Liver (tissue), 9 donors: ENCODE data around the gene FBLN1. TPM values are rescaled to one million over a fixed set of nuclear protein-coding genes. Genes with fewer than 3 reads are reported as not detected.

Experiments used
- DNase-seq: peaks from one replicate; pipeline ENCODE4 v3.0.0-alpha.2; 2017; ENCODE audit warnings: low spot score
- H3K27ac ChIP-seq, 2 donors: one replicate each; pipeline ENCODE4 v1.7.0; 2013; ENCODE audit warnings: inconsistent platforms in 2 of 2, low read length in 2 of 2, control low read depth in 1 of 2, low read depth in 1 of 2, mild to moderate bottlenecking in 1 of 2
- H3K27me3 ChIP-seq, 4 donors: one replicate each; pipeline versions ENCODE4 v1.6.1 to v1.7.0; 2013; ENCODE audit warnings: low read length in 3 of 4, inconsistent platforms in 1 of 4, mild to moderate bottlenecking in 1 of 4, moderate library complexity in 1 of 4; ENCODE audit not compliant: control insufficient read depth in 4 of 4, insufficient read depth in 4 of 4
- H3K36me3 ChIP-seq, 4 donors: one replicate each; pipeline versions ENCODE4 v1.6.1 to v1.7.0; 2013; ENCODE audit warnings: low read length in 3 of 4, mild to moderate bottlenecking in 3 of 4, low read depth in 1 of 4, moderate library complexity in 1 of 4; ENCODE audit not compliant: control insufficient read depth in 4 of 4, insufficient read depth in 3 of 4
- H3K4me1 ChIP-seq, 4 donors: one replicate each; pipeline versions ENCODE4 v1.6.1 to v1.7.0; 2013; ENCODE audit warnings: low read length in 3 of 4, mild to moderate bottlenecking in 3 of 4, moderate library complexity in 1 of 4; ENCODE audit not compliant: control insufficient read depth in 4 of 4, insufficient read depth in 4 of 4
- H3K4me3 ChIP-seq, 3 donors: one replicate each; pipeline versions ENCODE4 v1.6.1 to v1.7.0; 2013; ENCODE audit warnings: low read length in 3 of 3, control low read depth in 1 of 3, low read depth in 1 of 3, mild to moderate bottlenecking in 1 of 3
- H3K9ac ChIP-seq, 2 donors: one replicate each; pipeline ENCODE4 v1.7.0; 2013; ENCODE audit warnings: low read length in 2 of 2, mild to moderate bottlenecking in 2 of 2, moderate library complexity in 2 of 2, control low read depth in 1 of 2, low read depth in 1 of 2
- H3K9me3 ChIP-seq, 4 donors: one replicate each; pipeline versions ENCODE4 v1.6.1 to v1.7.0; 2013; ENCODE audit warnings: low read length in 3 of 4; ENCODE audit not compliant: control insufficient read depth in 4 of 4
- EGR1 ChIP-seq, 2 donors: IDR thresholded peaks; 2 replicates each; pipeline ENCODE4 v1.6.1; 2016 to 2018; ENCODE audit warnings: antibody characterized with exemption in 2 of 2, low read depth in 2 of 2
- FOXA1 ChIP-seq: IDR thresholded peaks from 2 replicates; pipeline ENCODE4 v1.6.1; 2016; ENCODE audit warnings: antibody characterized with exemption
- FOXA2 ChIP-seq: IDR thresholded peaks from 2 replicates; pipeline ENCODE4 v1.6.1; 2016; ENCODE audit warnings: antibody characterized with exemption
- GABPA ChIP-seq, 2 donors: IDR thresholded peaks in 1 of 2; conservative IDR thresholded peaks in 1 of 2; 2 replicates each; pipeline ENCODE4 v1.6.1; 2016; ENCODE audit warnings: antibody characterized with exemption in 2 of 2, mild to moderate bottlenecking in 1 of 2, moderate library complexity in 1 of 2
- HNF4A ChIP-seq, 2 donors: conservative IDR thresholded peaks; 2 replicates each; pipeline ENCODE4 v1.6.1; 2016; ENCODE audit warnings: antibody characterized with exemption in 2 of 2, mild to moderate bottlenecking in 2 of 2
- HNF4G ChIP-seq: IDR thresholded peaks from 2 replicates; pipeline ENCODE4 v1.6.1; 2016; ENCODE audit warnings: antibody characterized with exemption
- JUND ChIP-seq, 2 donors: IDR thresholded peaks; 2 replicates each; pipeline ENCODE4 v1.6.1; 2016; ENCODE audit warnings: antibody characterized with exemption in 2 of 2
- NR2F2 ChIP-seq: IDR thresholded peaks from 2 replicates; pipeline ENCODE4 v1.6.1; 2016; ENCODE audit warnings: antibody characterized with exemption
- RAD21 ChIP-seq, 2 donors: IDR thresholded peaks; 2 replicates each; pipeline ENCODE4 v1.6.1; 2016; ENCODE audit warnings: antibody characterized with exemption in 2 of 2, mild to moderate bottlenecking in 2 of 2
- RXRA ChIP-seq, 2 donors: IDR thresholded peaks; 2 replicates each; pipeline ENCODE4 v1.6.1; 2017 to 2018; ENCODE audit warnings: antibody characterized with exemption in 2 of 2, mild to moderate bottlenecking in 1 of 2
- SP1 ChIP-seq: IDR thresholded peaks from 2 replicates; pipeline ENCODE4 v1.6.1; 2018; ENCODE audit warnings: antibody characterized with exemption, mild to moderate bottlenecking
- YY1 ChIP-seq: IDR thresholded peaks from 2 replicates; pipeline ENCODE4 v1.6.1; 2016; ENCODE audit warnings: antibody characterized with exemption, mild to moderate bottlenecking
- WGBS: extraction: QIAGEN DNeasy Blood & Tissue Kit; methylation state at CpG from one replicate; pipeline ENCODE4 v1.1.7; 2013; 5-methylcytosine and 5-hydroxymethylcytosine counted together
- polyA plus RNA-seq, 2 donors: library from polyadenylated mRNA; stranded (reverse) in 1 of 2; unstranded in 1 of 2; fragments of 200-250 nt in 1 of 2; fragments of >200 nt in 1 of 2; fragmentation: Nextera tagmentation in 1 of 2; extraction: Ambion mirVana in 1 of 2; gene quantifications; one replicate each; pipeline versions ENCODE4 v1.2.1 to v1.2.3, GENCODE V29; 2013 to 2015
- total RNA-seq, 2 donors: library from RNA; depleted of rRNA; stranded (reverse); fragments of >200 nt; gene quantifications; one replicate each; pipeline ENCODE4 v1.2.3, GENCODE V29; 2014
- TF ChIP-seq, protein P1 (sequence below): IDR thresholded peaks from 2 replicates; pipeline ENCODE4 v1.6.1; 2016; ENCODE audit warnings: antibody characterized with exemption, mild to moderate bottlenecking
- TF ChIP-seq, protein P2 (sequence below): IDR thresholded peaks from 2 replicates; pipeline ENCODE4 v1.6.1; 2016; ENCODE audit warnings: antibody characterized with exemption
- TF ChIP-seq, protein P3 (sequence below): IDR thresholded peaks from 2 replicates; pipeline ENCODE4 v1.6.1; 2016; ENCODE audit warnings: antibody characterized with exemption
- TF ChIP-seq, protein P4 (sequence below): fragments of 150-350 bp; IDR thresholded peaks from 2 replicates; pipeline ENCODE4 v1.5.1; 2017; ENCODE audit warnings: improper control_type of control experiment, low read depth, low read length; ENCODE audit not compliant: missing input control
- TF ChIP-seq, protein P5 (sequence below): IDR thresholded peaks from 2 replicates; pipeline ENCODE4 v1.6.1; 2016; ENCODE audit warnings: antibody characterized with exemption
- donor health status: healthy.
- donor health status: healthy.
- donor health status: healthy.
- donor health status: healthy.
- donor health status: healthy.

FBLN1 gene
- total and polyA plus RNA-seq, 4 donors = 2.2 to 9.3 (median 6.3) TPM

DNA sequence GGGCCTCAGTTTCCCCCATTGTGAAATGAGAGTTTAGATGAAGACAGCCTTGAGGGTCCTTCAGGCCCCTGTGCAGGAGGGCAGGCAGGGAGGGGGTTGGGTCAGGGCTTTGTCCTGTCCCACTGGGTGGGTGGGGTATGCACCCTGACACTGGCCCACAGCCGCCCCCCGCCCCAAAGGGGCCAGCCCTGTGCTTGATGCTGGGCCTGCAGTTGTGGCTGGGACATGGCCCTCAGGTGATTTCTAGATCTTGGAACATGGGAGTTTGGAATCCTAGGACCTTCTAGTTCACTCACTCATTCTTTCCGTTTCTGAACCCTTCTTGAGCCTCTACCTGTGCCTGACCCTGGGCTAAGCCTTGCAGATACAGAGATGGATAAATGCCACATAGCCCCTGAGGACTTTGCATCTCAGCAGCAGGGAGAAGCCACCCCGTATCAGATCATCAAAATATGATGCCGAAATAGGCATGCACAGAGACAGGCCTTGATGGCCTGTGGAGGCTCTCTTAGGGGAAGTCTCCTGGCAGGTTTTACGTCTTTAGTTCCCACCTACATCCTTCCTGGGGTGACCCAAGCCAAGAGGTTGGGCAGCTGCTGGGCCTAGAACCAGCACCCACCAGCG, 76.0 kb downstream of the FBLN1 start:
- no peak overlapping the region for H3K4me3 ChIP-seq
- 84% methylated on average over 7 of the region's 7 CpGs for WGBS
- no peak overlapping the region for H3K9ac ChIP-seq
- H3K36me3 ChIP-seq = no peaks in the 10 kb centered on the region
- no peak for DNase-seq
- H3K27ac ChIP-seq = no peak overlapping the region
- peaks cover 0 to 3% (median 1%) of the 10 kb centered on the region in 4 donors for H3K4me1 ChIP-seq
- no peaks in the 10 kb centered on the region for H3K27me3 ChIP-seq
- TF ChIP-seq RAD21 (IDR thresholded peaks at IDR 0.05) (no peak), FOXA2 (no peak), SP1 (no peak), HNF4G (no peak), FOXA1 (no peak), GABPA (IDR thresholded peaks at IDR 0.05 in 1 of 2, conservative IDR thresholded peaks at IDR 0.05 in 1 of 2) (no peak)
- TF ChIP-seq, protein P1, sequence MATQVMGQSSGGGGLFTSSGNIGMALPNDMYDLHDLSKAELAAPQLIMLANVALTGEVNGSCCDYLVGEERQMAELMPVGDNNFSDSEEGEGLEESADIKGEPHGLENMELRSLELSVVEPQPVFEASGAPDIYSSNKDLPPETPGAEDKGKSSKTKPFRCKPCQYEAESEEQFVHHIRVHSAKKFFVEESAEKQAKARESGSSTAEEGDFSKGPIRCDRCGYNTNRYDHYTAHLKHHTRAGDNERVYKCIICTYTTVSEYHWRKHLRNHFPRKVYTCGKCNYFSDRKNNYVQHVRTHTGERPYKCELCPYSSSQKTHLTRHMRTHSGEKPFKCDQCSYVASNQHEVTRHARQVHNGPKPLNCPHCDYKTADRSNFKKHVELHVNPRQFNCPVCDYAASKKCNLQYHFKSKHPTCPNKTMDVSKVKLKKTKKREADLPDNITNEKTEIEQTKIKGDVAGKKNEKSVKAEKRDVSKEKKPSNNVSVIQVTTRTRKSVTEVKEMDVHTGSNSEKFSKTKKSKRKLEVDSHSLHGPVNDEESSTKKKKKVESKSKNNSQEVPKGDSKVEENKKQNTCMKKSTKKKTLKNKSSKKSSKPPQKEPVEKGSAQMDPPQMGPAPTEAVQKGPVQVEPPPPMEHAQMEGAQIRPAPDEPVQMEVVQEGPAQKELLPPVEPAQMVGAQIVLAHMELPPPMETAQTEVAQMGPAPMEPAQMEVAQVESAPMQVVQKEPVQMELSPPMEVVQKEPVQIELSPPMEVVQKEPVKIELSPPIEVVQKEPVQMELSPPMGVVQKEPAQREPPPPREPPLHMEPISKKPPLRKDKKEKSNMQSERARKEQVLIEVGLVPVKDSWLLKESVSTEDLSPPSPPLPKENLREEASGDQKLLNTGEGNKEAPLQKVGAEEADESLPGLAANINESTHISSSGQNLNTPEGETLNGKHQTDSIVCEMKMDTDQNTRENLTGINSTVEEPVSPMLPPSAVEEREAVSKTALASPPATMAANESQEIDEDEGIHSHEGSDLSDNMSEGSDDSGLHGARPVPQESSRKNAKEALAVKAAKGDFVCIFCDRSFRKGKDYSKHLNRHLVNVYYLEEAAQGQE = no peak
- TF ChIP-seq, protein P2, sequence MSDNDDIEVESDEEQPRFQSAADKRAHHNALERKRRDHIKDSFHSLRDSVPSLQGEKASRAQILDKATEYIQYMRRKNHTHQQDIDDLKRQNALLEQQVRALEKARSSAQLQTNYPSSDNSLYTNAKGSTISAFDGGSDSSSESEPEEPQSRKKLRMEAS = no peak
- TF ChIP-seq, protein P3, sequence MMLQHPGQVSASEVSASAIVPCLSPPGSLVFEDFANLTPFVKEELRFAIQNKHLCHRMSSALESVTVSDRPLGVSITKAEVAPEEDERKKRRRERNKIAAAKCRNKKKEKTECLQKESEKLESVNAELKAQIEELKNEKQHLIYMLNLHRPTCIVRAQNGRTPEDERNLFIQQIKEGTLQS = no peak
- no peaks in the 10 kb centered on the region for H3K9me3 ChIP-seq

DNA sequence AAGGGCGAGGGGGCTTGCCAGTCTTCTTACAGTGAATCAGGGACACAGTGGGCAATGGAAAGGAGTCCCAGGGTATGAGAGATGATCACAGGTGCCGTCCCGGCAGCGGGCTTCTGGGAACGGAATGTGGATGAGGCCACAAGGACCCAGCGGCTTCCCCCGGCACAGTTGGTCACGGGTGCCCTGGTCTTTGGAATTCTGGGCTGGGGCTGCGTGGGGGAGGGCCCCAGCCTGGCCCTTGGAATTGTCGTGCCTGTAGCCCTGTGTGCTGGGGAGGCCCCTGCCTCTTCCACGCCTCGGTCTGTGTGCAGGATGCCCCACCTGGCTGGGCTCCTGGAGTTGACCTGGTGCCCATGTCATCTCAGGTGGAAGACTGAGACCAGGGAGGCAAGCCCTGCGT, 76.6 kb downstream of the FBLN1 start:
- Histone ChIP-seq H3K9ac (no peak overlapping the region), H3K4me1 (peaks cover 0 to 3% (median 1%) of the 10 kb centered on the region in 4 donors), H3K36me3 (no peaks in the 10 kb centered on the region), H3K27me3 (no peaks in the 10 kb centered on the region), H3K4me3 (no peak overlapping the region), H3K9me3 (no peaks in the 10 kb centered on the region), H3K27ac (no peak overlapping the region)
- no peak for DNase-seq
- TF ChIP-seq NR2F2 (no peak), FOXA1 (no peak), HNF4G (no peak), RXRA (IDR thresholded peaks at IDR 0.05) (no peak), FOXA2 (no peak), HNF4A (conservative IDR thresholded peaks at IDR 0.05) (no peak), JUND (IDR thresholded peaks at IDR 0.05) (no peak), YY1 (no peak), RAD21 (IDR thresholded peaks at IDR 0.05) (no peak), EGR1 (IDR thresholded peaks at IDR 0.05; ENCODE audit: low read depth in 2 of 2) (no peak)
- TF ChIP-seq, protein P4, sequence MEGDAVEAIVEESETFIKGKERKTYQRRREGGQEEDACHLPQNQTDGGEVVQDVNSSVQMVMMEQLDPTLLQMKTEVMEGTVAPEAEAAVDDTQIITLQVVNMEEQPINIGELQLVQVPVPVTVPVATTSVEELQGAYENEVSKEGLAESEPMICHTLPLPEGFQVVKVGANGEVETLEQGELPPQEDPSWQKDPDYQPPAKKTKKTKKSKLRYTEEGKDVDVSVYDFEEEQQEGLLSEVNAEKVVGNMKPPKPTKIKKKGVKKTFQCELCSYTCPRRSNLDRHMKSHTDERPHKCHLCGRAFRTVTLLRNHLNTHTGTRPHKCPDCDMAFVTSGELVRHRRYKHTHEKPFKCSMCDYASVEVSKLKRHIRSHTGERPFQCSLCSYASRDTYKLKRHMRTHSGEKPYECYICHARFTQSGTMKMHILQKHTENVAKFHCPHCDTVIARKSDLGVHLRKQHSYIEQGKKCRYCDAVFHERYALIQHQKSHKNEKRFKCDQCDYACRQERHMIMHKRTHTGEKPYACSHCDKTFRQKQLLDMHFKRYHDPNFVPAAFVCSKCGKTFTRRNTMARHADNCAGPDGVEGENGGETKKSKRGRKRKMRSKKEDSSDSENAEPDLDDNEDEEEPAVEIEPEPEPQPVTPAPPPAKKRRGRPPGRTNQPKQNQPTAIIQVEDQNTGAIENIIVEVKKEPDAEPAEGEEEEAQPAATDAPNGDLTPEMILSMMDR = no peak
- TF ChIP-seq, protein P1 = no peak
- TF ChIP-seq, protein P2 = no peak
- TF ChIP-seq, protein P5, sequence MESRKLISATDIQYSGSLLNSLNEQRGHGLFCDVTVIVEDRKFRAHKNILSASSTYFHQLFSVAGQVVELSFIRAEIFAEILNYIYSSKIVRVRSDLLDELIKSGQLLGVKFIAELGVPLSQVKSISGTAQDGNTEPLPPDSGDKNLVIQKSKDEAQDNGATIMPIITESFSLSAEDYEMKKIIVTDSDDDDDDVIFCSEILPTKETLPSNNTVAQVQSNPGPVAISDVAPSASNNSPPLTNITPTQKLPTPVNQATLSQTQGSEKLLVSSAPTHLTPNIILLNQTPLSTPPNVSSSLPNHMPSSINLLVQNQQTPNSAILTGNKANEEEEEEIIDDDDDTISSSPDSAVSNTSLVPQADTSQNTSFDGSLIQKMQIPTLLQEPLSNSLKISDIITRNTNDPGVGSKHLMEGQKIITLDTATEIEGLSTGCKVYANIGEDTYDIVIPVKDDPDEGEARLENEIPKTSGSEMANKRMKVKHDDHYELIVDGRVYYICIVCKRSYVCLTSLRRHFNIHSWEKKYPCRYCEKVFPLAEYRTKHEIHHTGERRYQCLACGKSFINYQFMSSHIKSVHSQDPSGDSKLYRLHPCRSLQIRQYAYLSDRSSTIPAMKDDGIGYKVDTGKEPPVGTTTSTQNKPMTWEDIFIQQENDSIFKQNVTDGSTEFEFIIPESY = no peak
- TF ChIP-seq, protein P3 = no peak
- whole genome bisulfite sequencing = 92% methylated on average over 13 of the region's 13 CpGs
